Astrocyte (in vitro differentiated cells and primary cell): Measurements from ENCODE around the gene GAS6. TPM values are rescaled to one million over a fixed set of nuclear protein-coding genes. Genes with fewer than 3 reads are reported as not detected.
A peak's percentile ranks its signal among the peaks of the same experiment; 100 is the strongest.

ENCODE experiments used
- DNase-seq: peaks from one replicate; pipeline ENCODE4 v3.0.0-alpha.2; 2010; ENCODE audit warnings: low read depth
- FAIRE-seq: peaks from 2 replicates; lab custom pipeline; 2011; peaks lifted over from hg19 to GRCh38; lab: Jason Lieb, UNC
- H2AFZ ChIP-seq: 2 replicates; pipeline ENCODE4 v1.6.0; 2012; ENCODE audit warnings: low read depth, low read length, inconsistent platforms
- H3K27ac ChIP-seq: 2 replicates; pipeline ENCODE4 v1.5.1; 2011; ENCODE audit warnings: low read depth, low read length, inconsistent platforms
- H3K27me3 ChIP-seq: 2 replicates; pipeline ENCODE4 v1.6.0; 2011; ENCODE audit warnings: low read length, inconsistent platforms; ENCODE audit not compliant: insufficient read depth
- H3K36me3 ChIP-seq: 2 replicates; pipeline ENCODE4 v1.5.1; 2011; ENCODE audit warnings: low read length, inconsistent platforms; ENCODE audit not compliant: insufficient read depth
- H3K4me1 ChIP-seq: 2 replicates; pipeline ENCODE4 v1.5.1; 2011; ENCODE audit warnings: low read length, inconsistent platforms; ENCODE audit not compliant: insufficient read depth
- H3K4me2 ChIP-seq: 2 replicates; pipeline ENCODE4 v1.6.0; 2012; ENCODE audit warnings: low read length, inconsistent platforms
- H3K4me3 ChIP-seq: 2 replicates; pipeline ENCODE4 v1.5.1; 2011; ENCODE audit warnings: low read depth, mild to moderate bottlenecking, low read length, inconsistent platforms; ENCODE audit not compliant: insufficient read depth
- H3K79me2 ChIP-seq: 2 replicates; pipeline ENCODE4 v1.6.0; 2012; ENCODE audit warnings: mild to moderate bottlenecking, low read length, inconsistent platforms; ENCODE audit not compliant: insufficient read depth
- H3K9ac ChIP-seq: 2 replicates; pipeline ENCODE4 v1.6.0; 2012; ENCODE audit warnings: mild to moderate bottlenecking, low read length, inconsistent platforms
- H3K9me3 ChIP-seq: 2 replicates; pipeline ENCODE4 v1.5.1; 2012; ENCODE audit warnings: low read depth, mild to moderate bottlenecking, low read length, inconsistent platforms; ENCODE audit not compliant: insufficient read depth
- H4K20me1 ChIP-seq: 2 replicates; pipeline ENCODE4 v1.6.0; 2012; ENCODE audit warnings: low read length, inconsistent platforms; ENCODE audit not compliant: insufficient read depth
- H3K27ac Mint-ChIP-seq: one replicate; pipeline ENCODE4 v1.8.0; 2021; ENCODE audit warnings: mild to moderate bottlenecking, mixed read lengths; ENCODE audit not compliant: unreplicated experiment
- H3K27me3 Mint-ChIP-seq: one replicate; pipeline ENCODE4 v1.8.0; 2021; ENCODE audit warnings: low read depth, mixed read lengths; ENCODE audit not compliant: unreplicated experiment
- H3K36me3 Mint-ChIP-seq: one replicate; pipeline ENCODE4 v1.8.0; 2021; ENCODE audit warnings: low read depth, mixed read lengths; ENCODE audit not compliant: unreplicated experiment
- H3K4me1 Mint-ChIP-seq: one replicate; pipeline ENCODE4 v1.8.0; 2021; ENCODE audit warnings: low read depth, mixed read lengths; ENCODE audit not compliant: unreplicated experiment
- H3K4me3 Mint-ChIP-seq: one replicate; pipeline ENCODE4 v1.8.0; 2021; ENCODE audit warnings: mild to moderate bottlenecking, moderate library complexity, mixed read lengths; ENCODE audit not compliant: unreplicated experiment
- H3K9me3 Mint-ChIP-seq: one replicate; pipeline ENCODE4 v1.8.0; 2021; ENCODE audit warnings: mild to moderate bottlenecking, mixed read lengths; ENCODE audit not compliant: unreplicated experiment
- CTCF ChIP-seq: IDR thresholded peaks from 2 replicates; pipeline ENCODE4 v1.5.1; 2011; ENCODE audit warnings: low read depth, mild to moderate bottlenecking, inconsistent platforms, low read length, moderate library complexity; ENCODE audit not compliant: insufficient read depth
- EZH2 ChIP-seq: IDR thresholded peaks from 2 replicates; pipeline ENCODE4 v1.6.1; 2012; ENCODE audit warnings: mild to moderate bottlenecking, low read length, inconsistent platforms; ENCODE audit not compliant: insufficient read depth
- total RNA-seq: library from RNA; stranded (reverse); gene quantifications from 2 replicates; pipeline ENCODE4 v1.2.1, GENCODE V29; 2021

Gene GAS6
- total RNA-seq, 1 donor from 2014 or later, result 287 TPM

- no peak overlapping the region for H3K4me3 ChIP-seq
- H3K9me3 Mint-ChIP-seq, result no peaks in the 10 kb centered on the region
- peak overlapping the region; percentile 90 for H3K4me2 ChIP-seq
- DNase-seq (no peak), FAIRE-seq (no peak)
- H3K27ac ChIP-seq, result no peak overlapping the region
- H3K4me3 Mint-ChIP-seq, result peak overlapping the region; percentile 96
- peak overlapping the region; percentile 89 for H3K27ac Mint-ChIP-seq
- peak overlapping the region; percentile 38 for H3K9ac ChIP-seq
- TF ChIP-seq EZH2 (no peak), CTCF (no peak)
- H3K27me3 Mint-ChIP-seq, result no peaks in the 10 kb centered on the region
- no peaks in the 10 kb centered on the region for H3K27me3 ChIP-seq
- no peak overlapping the region for H2AFZ ChIP-seq
- H3K4me1 Mint-ChIP-seq, result peaks cover 47% of the 10 kb centered on the region
- peaks cover 67% of the 10 kb centered on the region for H4K20me1 ChIP-seq
- peaks cover 18% of the 10 kb centered on the region for H3K36me3 ChIP-seq
- H3K9me3 ChIP-seq, result no peaks in the 10 kb centered on the region
- peaks cover 84% of the 10 kb centered on the region for H3K79me2 ChIP-seq
- H3K36me3 Mint-ChIP-seq, result peaks cover 14% of the 10 kb centered on the region
- H3K4me1 ChIP-seq, result peaks cover 44% of the 10 kb centered on the region
Measured at GRCh38 chr13:113860665-113861432, 3.0 kb downstream of the GAS6 start.

- TF ChIP-seq EZH2, result no peak
- no peak for TF ChIP-seq CTCF
- Histone ChIP-seq H4K20me1 (peaks cover 74% of the 10 kb centered on the region), H3K9ac (peak overlapping the region; percentile 38), H3K4me2 (peak overlapping the region; percentile 90), H3K36me3 (peaks cover 18% of the 10 kb centered on the region), H3K27me3 (no peaks in the 10 kb centered on the region), H3K9me3 (no peaks in the 10 kb centered on the region), H3K4me1 (peaks cover 46% of the 10 kb centered on the region), H2AFZ (no peak overlapping the region), H3K4me3 (no peak overlapping the region), H3K79me2 (peaks cover 91% of the 10 kb centered on the region), H3K27ac (no peak overlapping the region)
- DNase-seq (no peak), FAIRE-seq (no peak)
- H3K4me1 Mint-ChIP-seq, result peaks cover 46% of the 10 kb centered on the region
- no peaks in the 10 kb centered on the region for H3K9me3 Mint-ChIP-seq
- peaks cover 14% of the 10 kb centered on the region for H3K36me3 Mint-ChIP-seq
- H3K4me3 Mint-ChIP-seq, result peak overlapping the region; percentile 96
- H3K27me3 Mint-ChIP-seq, result no peaks in the 10 kb centered on the region
- H3K27ac Mint-ChIP-seq, result peak overlapping the region; percentile 89
Measured at GRCh38 chr13:113860051-113860664, 3.7 kb downstream of the GAS6 start.
